NCI-H128 (cell line): ENCODE measurements around the gene DYSF.
A peak's percentile ranks its signal among the peaks of the same experiment; 100 is the strongest.

Source experiments
- DNase-seq: peaks from one replicate; lab custom pipeline; 2025; ENCODE audit not compliant: unreplicated experiment; lab: John Stamatoyannopoulos, UW

The DYSF gene

DNA sequence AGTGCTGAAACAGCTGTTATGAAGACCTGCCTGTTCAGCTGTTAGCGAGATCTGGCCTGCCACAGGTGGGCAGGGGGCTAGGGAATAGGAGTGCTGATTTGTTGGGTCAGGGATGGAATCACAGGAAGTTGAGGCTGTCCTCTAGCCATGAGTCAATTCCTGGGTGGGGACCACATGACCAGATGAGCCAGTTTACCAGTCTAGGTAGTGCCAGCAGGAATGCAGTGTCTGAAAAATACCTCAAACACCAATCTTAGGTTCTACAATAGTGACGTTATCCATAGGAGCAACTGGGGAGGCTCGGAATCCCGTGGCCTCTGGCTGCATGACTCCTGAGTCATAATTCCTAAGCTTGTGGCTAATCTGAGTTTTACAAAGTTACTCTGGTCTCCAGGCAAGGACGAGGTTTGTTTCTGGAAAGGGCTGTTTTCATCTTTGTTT, 44.9 kb downstream of the DYSF start:
- no peak for DNase-seq

GRCh38 chr2:71499691-71500090, 46.3 kb downstream of the DYSF start:
- no peak for DNase-seq

GRCh38 chr2:71500426-71501079, 47.2 kb downstream of the DYSF start:
- no peak for DNase-seq

DNA sequence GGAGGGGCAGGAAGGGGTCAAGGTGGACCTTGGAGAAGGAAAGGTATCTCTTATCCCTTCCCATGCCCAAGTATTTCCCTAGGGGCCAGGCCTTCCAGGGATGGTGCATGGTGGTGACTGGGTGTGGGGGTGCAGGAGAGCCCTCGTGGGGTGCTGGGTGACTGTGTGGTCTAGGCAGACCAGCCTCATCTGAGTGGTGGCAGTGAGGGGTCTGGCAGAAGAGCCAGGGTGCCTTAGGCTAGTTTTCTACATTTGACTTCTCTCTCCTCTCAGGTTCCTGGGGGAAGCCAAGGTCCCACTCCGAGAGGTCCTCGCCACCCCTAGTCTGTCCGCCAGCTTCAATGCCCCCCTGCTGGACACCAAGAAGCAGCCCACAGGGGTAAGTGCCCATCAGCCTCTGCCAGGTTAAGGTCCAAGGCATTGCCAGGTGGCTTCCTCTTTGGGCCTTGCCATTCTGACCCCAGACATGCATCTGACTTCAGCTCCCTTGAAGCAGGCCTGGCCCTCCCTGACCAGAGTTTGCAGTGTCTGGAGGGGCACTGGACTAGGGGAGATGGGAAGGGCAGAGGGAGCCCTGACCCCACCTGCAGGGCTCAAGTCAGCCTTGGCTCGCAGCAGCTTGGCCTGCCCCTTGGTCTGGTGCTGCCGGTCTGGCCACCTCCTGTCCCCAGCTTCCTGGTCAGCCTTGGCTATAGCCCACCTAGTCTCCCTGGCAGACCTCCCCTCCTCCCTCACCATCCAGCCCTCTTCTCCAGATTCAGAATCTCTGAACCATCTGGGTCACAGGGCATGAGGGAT, 49.8 kb downstream of the DYSF start:
- no peak for DNase-seq

DNA sequence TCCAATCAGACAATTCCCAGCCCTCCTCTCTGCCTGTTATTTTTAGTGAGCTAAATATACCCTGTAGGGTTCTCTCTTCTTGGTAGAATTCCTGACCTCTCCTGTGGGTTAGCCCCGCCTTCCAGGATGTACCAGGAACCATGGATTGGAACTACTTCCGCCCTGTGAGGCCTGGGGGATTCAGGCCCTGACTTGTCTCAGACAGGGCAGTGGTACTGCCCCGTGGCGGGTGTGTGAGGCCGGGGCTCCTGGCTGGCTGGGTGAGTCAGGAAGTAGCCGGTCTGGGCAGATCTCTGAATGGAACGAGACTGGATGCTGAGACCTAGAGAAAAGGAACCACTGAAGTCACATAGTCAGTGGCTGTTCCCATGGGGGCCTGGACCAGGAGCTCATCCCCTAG, 50.5 kb downstream of the DYSF start:
- no peak for DNase-seq

DNA sequence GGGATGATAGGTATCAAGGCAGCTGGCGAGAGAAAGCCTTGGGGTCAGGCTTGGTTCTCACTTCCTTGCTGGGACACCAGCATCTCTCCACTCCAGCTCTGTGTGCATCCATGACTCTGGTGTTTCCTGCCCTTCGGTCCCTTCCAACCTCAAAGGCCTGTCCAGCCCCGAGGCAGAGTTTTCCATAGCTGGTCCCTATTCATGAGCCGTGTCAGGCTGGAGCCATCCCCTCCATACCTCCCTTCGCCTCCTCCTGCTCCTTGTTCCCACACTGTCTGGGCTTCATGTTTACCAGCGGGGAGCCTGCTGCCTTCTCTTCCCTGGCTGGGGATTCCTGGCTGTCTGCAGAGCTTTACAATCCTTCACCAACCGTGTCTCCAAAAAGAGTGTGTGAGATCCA, 51.2 kb downstream of the DYSF start:
- DNase-seq = no peak

DNA sequence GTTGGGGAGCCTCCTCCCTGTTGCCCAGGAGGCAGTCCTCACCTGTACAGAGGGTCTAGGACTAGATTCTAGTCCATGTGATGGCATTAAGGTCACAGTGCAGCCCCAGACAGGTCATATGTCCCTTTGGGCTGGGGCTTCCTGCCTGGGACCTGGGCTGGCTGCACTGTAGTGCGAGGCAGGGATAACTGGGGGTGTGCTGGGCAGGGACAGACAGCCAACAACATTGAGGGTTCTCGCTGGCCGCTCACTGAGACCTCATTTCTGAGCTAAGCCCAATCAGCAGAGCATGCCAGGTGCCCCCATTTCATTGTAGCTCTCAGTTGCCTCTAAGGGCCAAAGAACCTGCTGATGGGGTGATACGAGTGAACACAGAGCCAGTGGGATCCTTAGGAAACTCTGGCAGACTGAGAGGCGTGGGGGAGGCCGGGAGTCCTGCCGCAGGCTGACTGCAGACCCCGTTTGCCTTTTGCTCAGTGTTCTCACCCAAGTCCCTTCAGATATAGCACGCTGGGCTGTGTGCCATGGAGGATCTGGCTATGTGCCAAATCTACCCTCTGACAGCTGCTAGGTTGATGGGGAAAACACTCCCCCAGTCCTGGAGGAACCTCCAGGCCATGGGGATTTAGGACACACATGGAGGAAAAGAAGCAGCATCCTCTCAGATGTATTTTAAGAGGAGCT, 51.9 kb downstream of the DYSF start:
- no peak for DNase-seq

- DNase-seq = no peak
Measured at GRCh38 chr2:71505770-71506140, 52.4 kb downstream of the DYSF start.

- DNase-seq = no peak
Measured at GRCh38 chr2:71506222-71507153, 53.1 kb downstream of the DYSF start.

GRCh38 chr2:71507476-71507875, 54.1 kb downstream of the DYSF start:
- DNase-seq = no peak

GRCh38 chr2:71510196-71510807, 56.9 kb downstream of the DYSF start:
- DNase-seq = peak; percentile 37

GRCh38 chr2:71510938-71511337, 57.6 kb downstream of the DYSF start:
- DNase-seq = no peak

GRCh38 chr2:71511776-71512175, 58.4 kb downstream of the DYSF start:
- no peak for DNase-seq

GRCh38 chr2:71512386-71512785, 59.0 kb downstream of the DYSF start:
- DNase-seq = no peak

- DNase-seq = no peak
Measured at GRCh38 chr2:71513096-71513495, 59.7 kb downstream of the DYSF start.

DNA sequence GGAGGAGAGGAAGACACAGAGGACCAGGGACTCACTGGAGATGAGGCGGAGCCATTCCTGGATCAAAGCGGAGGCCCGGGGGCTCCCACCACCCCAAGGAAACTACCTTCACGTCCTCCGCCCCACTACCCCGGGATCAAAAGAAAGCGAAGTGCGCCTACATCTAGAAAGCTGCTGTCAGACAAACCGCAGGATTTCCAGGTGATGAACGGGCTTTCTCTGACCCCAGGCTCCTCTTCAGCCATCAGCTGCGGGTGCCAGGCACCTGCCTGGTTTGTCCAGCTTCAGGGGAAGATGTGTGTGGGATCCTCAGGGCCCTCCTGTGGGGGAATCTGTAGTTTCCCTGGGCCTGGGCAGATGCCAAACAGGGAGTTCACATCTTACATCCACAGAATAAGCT, 60.4 kb downstream of the DYSF start:
- DNase-seq = no peak

DNA sequence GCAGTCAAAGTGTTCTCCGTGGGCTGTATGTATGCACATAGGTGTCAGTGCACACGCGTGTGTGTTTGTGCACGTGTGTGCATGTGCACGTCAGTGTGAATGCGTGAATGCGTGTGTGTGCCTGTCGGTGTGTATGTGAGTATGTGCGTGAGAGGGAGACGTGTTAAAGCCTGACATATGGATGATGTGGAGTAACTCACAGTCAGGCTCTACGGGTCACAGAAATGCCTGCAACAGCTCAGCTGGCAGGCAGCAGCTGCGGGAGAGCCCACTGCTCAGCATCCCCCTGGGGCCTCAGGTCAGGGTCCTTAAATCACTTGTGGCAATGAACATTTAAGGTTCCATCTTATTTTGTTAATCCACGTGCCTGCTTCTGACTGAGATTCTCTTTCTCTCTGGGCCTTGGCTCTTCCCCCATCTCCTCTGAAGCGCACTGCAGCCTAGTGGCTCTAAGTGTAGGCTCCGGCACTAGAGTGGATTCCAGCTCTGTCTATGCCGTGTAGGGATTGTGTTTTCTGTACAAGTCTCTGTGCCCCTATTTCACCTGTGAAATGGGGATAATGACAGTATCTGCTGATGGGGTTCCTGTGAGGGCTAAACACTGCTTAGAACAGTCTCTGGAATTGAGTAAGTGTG, 63.0 kb downstream of the DYSF start:
- no peak for DNase-seq

DNA sequence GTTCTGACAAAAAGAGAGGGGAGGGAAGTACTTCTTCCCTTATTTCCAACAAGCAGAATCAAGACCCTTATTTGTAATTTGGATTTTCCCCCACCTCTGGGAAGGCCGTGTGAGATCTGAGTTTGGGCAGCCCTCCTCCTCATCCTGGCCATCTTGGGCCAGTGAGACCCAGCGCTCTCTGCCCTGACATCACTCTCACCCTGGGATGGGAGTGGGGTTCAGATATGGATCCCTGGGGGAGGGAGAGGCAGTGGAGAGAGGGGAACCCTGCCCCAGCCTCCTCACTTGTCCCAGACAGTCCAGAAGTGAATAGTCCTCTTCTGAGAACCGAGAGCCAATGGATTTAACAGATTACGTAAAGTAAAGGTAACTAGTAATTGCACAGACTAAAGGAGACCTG, 64.5 kb downstream of the DYSF start:
- no peak for DNase-seq

DNA sequence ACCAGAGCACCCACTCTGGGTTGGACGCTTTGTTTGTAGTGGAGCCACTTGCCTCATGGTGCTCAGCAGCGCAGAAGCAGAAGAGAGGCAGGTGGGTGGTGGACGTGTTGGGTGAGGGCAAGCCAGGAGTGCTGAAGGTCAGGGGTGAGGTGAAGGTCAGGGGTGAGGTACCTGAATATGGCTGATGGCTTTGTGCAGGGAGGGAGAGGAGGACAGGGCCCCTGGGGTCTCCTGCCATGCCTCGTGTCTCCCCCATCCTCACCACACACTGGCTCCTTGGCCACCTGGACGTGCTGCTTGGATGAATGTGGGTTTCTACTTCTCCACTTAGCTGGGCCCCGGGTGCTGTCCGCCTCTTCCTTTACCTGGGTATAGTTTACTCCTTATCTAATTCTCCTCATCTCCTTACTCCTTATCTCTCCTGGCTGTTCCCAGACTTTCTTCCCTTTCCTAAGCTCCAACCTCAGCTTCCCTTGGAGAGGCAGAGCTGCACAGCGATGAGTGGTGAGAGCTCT, 68.1 kb downstream of the DYSF start:
- no peak for DNase-seq

DNA sequence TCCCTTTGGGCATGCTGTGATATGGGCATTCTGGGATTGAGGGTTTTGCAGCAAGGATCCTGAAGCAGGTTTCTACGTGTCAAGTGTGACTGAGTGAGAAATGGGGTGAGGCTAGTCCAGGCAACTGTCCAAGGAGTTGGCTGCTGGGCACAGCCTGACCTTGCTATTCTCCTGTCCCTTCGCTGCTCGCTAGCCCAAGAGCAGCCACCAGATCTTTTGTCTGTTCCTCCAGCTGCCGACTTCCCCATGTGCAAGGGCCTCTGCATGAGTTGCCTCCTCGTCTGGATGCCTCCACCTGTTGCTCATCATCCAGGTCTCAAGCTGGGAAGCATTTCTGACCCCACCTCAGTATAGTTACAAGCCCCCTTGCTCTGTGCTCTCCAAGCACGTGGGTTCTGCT, 71.1 kb downstream of the DYSF start:
- no peak for DNase-seq
